Adrenal gland (tissue), 12 donors: ENCODE results near the gene UEVLD. TPM values are rescaled to one million over a fixed set of nuclear protein-coding genes. Genes with fewer than 3 reads are reported as not detected.

ENCODE experiments used
- DNase-seq, 7 donors: peaks; one replicate each; pipeline ENCODE4 v3.0.0-alpha.2; 2019 to 2020
- H3K27ac ChIP-seq, 5 donors: fragments of 200-600 bp; sonication (generic) in 4 of 5; 1 replicate in 3 of 5; 2 replicates in 2 of 5; pipeline versions ENCODE4 v1.5.1 to v1.8.0; 2016 to 2020; ENCODE audit warnings: mild to moderate bottlenecking in 1 of 5
- H3K27me3 ChIP-seq: fragments of 200-600 bp; 2 replicates; pipeline ENCODE4 v1.8.0; 2021
- H3K36me3 ChIP-seq, 2 donors: fragments of 200-600 bp; replicated peaks in 1 of 2; 1 replicate in 1 of 2; 2 replicates in 1 of 2; pipeline versions ENCODE4 v1.5.1 to v1.8.0; 2018 to 2022
- H3K4me1 ChIP-seq, 2 donors: fragments of 200-600 bp; replicated peaks in 1 of 2; 1 replicate in 1 of 2; 2 replicates in 1 of 2; pipeline versions ENCODE4 v1.5.1 to v1.8.0; 2018 to 2021
- H3K4me3 ChIP-seq, 4 donors: fragments of 200-600 bp; sonication (generic) in 3 of 4; one replicate each; pipeline ENCODE4 v1.5.1; 2016 to 2018
- H3K9me3 ChIP-seq, 3 donors: fragments of 200-600 bp; sonication (generic) in 1 of 3; replicated peaks in 1 of 3; 1 replicate in 2 of 3; 2 replicates in 1 of 3; pipeline versions ENCODE4 v1.5.1 to v1.8.0; 2016 to 2021
- CTCF ChIP-seq, 6 experiments: fragments of 450-650 bp in 4 of 6; fragments of 200-600 bp in 2 of 6; sonication (generic) in 1 of 6; IDR thresholded peaks; 1 replicate in 5 of 6; 2 replicates in 1 of 6; pipeline versions ENCODE4 v1.5.1 to v1.8.0; 2016 to 2021; ENCODE audit warnings: antibody characterized with exemption in 6 of 6, mild to moderate bottlenecking in 2 of 6, moderate library complexity in 1 of 6
- POLR2A ChIP-seq, 2 donors: fragments of 450-650 bp; IDR thresholded peaks; one replicate each; pipeline ENCODE4 v1.6.1; 2017; ENCODE audit warnings: antibody characterized with exemption in 2 of 2, mild to moderate bottlenecking in 2 of 2, moderate library complexity in 1 of 2
- WGBS, 4 donors: extraction: QIAGEN DNeasy Blood & Tissue Kit in 2 of 4; methylation state at CpG; one replicate each; pipeline versions ENCODE4 v1.1.5 to v1.1.7; 2013 to 2017; 5-methylcytosine and 5-hydroxymethylcytosine counted together
- intact Hi-C, 2 donors: fragments of 100-400 bp; cut with DNase I; formaldehyde crosslinking; loops; one replicate each; pipeline versions ENCODE4 v1.14.1 to v1.15.0; 2022 to 2023
- polyA plus RNA-seq, 3 donors: library from polyadenylated mRNA; stranded (reverse); fragments of 200-250 nt in 2 of 3; fragments of 350-450 nt in 1 of 3; fragmentation: Illumina TruSeq in 1 of 3; extraction: RNeasy Lipid Tissue Mini Kit (QIAGEN cat#74804) in 1 of 3; gene quantifications; one replicate each; pipeline ENCODE4 v1.2.3, GENCODE V29; 2013 to 2014
- total RNA-seq, 9 donors: library from RNA; depleted of rRNA in 4 of 9; stranded (reverse); fragments of >200 nt in 4 of 9; fragments of 120-200 nt in 1 of 9; fragmentation: NEBNext Ultra II Directional in 1 of 9; extraction: Animal tissue kit (Norgen Biotek cat#: 25700) in 1 of 9; gene quantifications; one replicate each; pipeline versions ENCODE4 v1.1.0 to v1.2.4, GENCODE V29; 2013 to 2023
- donor health status: healthy with polysubstance abuse.
- donor health status: Bipolar disorder and iron deficiency.
- donor health status: DM: yes; HTN: yes; CAD: no.
- donor health status: DM: no; HTN: no; CAD: no.
- donor health status: DM: no; HTN: no; CAD: no.
- donor health status: DM: yes; HTN: yes; CAD: no.

UEVLD gene
- total and polyA plus RNA-seq, 12 donors, result 4.1 to 32.8 (median 23.5) TPM

- no peak for TF ChIP-seq POLR2A (IDR thresholded peaks at IDR 0.05)
- no peak for TF ChIP-seq CTCF (IDR thresholded peaks at IDR 0.05)
- intact Hi-C loops, result no loop called here
These were observed 95.2 kb downstream of the UEVLD start for GRCh38 chr11:18493310-18493709.

DNA sequence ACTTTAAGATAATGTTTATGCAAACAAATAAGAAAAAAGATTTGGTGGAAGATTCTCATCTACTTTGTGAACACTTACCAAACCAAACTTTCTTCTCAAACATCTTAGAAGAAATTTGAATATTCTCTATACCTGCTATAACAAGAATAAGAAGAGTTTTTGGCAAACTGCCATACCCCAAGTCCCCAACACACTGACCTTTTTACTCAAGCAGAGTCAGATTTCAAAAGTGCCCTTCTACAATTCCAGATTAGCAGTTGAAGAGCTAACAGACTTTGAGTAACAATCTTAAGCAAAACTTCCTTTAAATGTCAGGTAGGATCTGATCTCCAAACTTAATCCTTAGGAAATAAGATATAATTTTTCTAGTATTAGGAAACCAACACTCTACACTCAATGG lies 95.6 kb downstream of the UEVLD start:
- Histone ChIP-seq H3K27ac (no peak overlapping the region), H3K9me3 (no peaks in the 10 kb centered on the region), H3K36me3 (peaks cover 0 to 10% of the 10 kb centered on the region in 2 donors), H3K4me1 (peaks cover 0 to 12% of the 10 kb centered on the region in 2 donors), H3K4me3 (no peak overlapping the region), H3K27me3 (no peaks in the 10 kb centered on the region)
- no peak for TF ChIP-seq CTCF (IDR thresholded peaks at IDR 0.05)
- TF ChIP-seq POLR2A (IDR thresholded peaks at IDR 0.05), result no peak
- intact Hi-C loops, result no loop called here
- no peak for DNase-seq

More at GRCh38 chr11:18493310-18493709, 95.2 kb downstream of the UEVLD start:
- no peaks in the 10 kb centered on the region for H3K9me3 ChIP-seq
- peaks cover 0 to 12% of the 10 kb centered on the region in 2 donors for H3K4me1 ChIP-seq
- no peak overlapping the region for H3K27ac ChIP-seq
- H3K36me3 ChIP-seq, result peaks cover 0 to 12% of the 10 kb centered on the region in 2 donors
- no peak for DNase-seq
- H3K4me3 ChIP-seq, result no peak overlapping the region
- H3K27me3 ChIP-seq, result no peaks in the 10 kb centered on the region
- 75 to 87% (median 78%) methylated on average over 4 of the region's 4 CpGs for WGBS, 4 donors

DNA sequence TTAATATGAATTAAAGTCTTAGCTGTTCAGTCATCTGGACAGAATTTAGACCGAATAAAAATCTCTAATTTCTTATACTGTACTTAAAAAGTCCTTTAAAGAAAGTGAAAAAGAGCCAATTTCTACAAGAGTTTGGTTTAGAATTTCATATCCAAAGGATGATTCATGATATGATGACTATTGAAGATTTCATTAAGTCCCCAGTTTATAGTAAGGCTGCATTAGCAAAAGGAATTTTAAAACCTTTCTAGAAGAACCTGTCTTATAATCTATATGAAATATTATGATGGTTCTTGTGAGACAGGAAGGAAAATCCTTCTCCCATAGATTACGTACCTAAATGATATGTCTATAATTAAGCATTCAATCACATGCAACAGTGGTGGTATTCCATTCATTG lies 96.6 kb downstream of the UEVLD start:
- intact Hi-C loops, result no loop called here
- peaks cover 0 to 10% of the 10 kb centered on the region in 2 donors for H3K36me3 ChIP-seq
- WGBS, 4 donors, result 93 to 99% (median 97%) methylated on average over 2 of the region's 2 CpGs
- no peak for DNase-seq
- H3K4me3 ChIP-seq, result no peak overlapping the region
- no peak overlapping the region for H3K27ac ChIP-seq
- peaks cover 0 to 12% of the 10 kb centered on the region in 2 donors for H3K4me1 ChIP-seq
- H3K27me3 ChIP-seq, result no peaks in the 10 kb centered on the region
- TF ChIP-seq CTCF (IDR thresholded peaks at IDR 0.05), result no peak
- no peak for TF ChIP-seq POLR2A (IDR thresholded peaks at IDR 0.05)
- H3K9me3 ChIP-seq, result no peaks in the 10 kb centered on the region

- H3K27ac ChIP-seq, result no peak overlapping the region
- intact Hi-C loops, result no loop called here
- 93 to 96% (median 94%) methylated on average over 15 of the region's 15 CpGs for WGBS, 4 donors
- H3K9me3 ChIP-seq, result no peaks in the 10 kb centered on the region
- peaks cover 0 to 12% of the 10 kb centered on the region in 2 donors for H3K4me1 ChIP-seq
- peaks cover 0 to 10% of the 10 kb centered on the region in 2 donors for H3K36me3 ChIP-seq
- H3K4me3 ChIP-seq, result no peak overlapping the region
- H3K27me3 ChIP-seq, result no peaks in the 10 kb centered on the region
- DNase-seq, result no peak
- no peak for TF ChIP-seq POLR2A (IDR thresholded peaks at IDR 0.05)
- TF ChIP-seq CTCF (IDR thresholded peaks at IDR 0.05), result no peak
These were observed 97.6 kb downstream of the UEVLD start for GRCh38 chr11:18490736-18491485.
